ENCODE data around the gene LUZP1.

DNA sequence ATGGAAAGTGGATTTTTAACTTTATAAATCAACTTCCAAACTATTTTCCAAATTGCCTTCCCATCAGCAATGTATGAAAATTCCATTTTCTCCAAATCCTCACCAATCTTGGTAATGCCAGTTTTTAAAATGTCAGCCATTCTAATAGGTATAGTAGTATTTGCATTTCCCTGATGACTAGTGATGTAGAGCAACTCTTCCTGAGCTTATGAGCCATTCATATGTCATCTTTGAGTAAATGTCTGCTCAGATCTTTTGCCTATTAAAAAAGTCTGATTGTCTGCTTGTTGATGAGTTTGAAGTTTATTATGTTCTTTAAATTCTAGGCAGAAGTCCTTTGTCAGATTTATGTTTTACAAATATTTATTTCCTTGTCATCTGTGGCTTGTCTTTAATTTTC is 94.6 kb downstream of the LUZP1 start:
- no peak for TF ChIP-seq RFX5 (IDR thresholded peaks at IDR 0.05; ENCODE audit: low read length)
- TF ChIP-seq, protein P1, sequence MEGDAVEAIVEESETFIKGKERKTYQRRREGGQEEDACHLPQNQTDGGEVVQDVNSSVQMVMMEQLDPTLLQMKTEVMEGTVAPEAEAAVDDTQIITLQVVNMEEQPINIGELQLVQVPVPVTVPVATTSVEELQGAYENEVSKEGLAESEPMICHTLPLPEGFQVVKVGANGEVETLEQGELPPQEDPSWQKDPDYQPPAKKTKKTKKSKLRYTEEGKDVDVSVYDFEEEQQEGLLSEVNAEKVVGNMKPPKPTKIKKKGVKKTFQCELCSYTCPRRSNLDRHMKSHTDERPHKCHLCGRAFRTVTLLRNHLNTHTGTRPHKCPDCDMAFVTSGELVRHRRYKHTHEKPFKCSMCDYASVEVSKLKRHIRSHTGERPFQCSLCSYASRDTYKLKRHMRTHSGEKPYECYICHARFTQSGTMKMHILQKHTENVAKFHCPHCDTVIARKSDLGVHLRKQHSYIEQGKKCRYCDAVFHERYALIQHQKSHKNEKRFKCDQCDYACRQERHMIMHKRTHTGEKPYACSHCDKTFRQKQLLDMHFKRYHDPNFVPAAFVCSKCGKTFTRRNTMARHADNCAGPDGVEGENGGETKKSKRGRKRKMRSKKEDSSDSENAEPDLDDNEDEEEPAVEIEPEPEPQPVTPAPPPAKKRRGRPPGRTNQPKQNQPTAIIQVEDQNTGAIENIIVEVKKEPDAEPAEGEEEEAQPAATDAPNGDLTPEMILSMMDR (IDR thresholded peaks at IDR 0.05) = no peak
- no peak for TF ChIP-seq EP300 (IDR thresholded peaks at IDR 0.05; ENCODE audit: borderline replicate concordance in 1 of 2, low read depth in 1 of 2, low read length in 1 of 2)
- TF ChIP-seq, protein P2, sequence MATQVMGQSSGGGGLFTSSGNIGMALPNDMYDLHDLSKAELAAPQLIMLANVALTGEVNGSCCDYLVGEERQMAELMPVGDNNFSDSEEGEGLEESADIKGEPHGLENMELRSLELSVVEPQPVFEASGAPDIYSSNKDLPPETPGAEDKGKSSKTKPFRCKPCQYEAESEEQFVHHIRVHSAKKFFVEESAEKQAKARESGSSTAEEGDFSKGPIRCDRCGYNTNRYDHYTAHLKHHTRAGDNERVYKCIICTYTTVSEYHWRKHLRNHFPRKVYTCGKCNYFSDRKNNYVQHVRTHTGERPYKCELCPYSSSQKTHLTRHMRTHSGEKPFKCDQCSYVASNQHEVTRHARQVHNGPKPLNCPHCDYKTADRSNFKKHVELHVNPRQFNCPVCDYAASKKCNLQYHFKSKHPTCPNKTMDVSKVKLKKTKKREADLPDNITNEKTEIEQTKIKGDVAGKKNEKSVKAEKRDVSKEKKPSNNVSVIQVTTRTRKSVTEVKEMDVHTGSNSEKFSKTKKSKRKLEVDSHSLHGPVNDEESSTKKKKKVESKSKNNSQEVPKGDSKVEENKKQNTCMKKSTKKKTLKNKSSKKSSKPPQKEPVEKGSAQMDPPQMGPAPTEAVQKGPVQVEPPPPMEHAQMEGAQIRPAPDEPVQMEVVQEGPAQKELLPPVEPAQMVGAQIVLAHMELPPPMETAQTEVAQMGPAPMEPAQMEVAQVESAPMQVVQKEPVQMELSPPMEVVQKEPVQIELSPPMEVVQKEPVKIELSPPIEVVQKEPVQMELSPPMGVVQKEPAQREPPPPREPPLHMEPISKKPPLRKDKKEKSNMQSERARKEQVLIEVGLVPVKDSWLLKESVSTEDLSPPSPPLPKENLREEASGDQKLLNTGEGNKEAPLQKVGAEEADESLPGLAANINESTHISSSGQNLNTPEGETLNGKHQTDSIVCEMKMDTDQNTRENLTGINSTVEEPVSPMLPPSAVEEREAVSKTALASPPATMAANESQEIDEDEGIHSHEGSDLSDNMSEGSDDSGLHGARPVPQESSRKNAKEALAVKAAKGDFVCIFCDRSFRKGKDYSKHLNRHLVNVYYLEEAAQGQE (IDR thresholded peaks at IDR 0.05; ENCODE audit: low read depth, low read length) = no peak
- TF ChIP-seq POLR2AphosphoS5 (IDR thresholded peaks at IDR 0.05; ENCODE audit: low read depth, low read length) = no peak
